ENCODE data around the gene SLC29A2. TPM values are rescaled to one million over a fixed set of nuclear protein-coding genes. Genes with fewer than 3 reads are reported as not detected.

The SLC29A2 gene
- total RNA-seq, 1 experiment from 2014 or later = 39.7 TPM

DNA sequence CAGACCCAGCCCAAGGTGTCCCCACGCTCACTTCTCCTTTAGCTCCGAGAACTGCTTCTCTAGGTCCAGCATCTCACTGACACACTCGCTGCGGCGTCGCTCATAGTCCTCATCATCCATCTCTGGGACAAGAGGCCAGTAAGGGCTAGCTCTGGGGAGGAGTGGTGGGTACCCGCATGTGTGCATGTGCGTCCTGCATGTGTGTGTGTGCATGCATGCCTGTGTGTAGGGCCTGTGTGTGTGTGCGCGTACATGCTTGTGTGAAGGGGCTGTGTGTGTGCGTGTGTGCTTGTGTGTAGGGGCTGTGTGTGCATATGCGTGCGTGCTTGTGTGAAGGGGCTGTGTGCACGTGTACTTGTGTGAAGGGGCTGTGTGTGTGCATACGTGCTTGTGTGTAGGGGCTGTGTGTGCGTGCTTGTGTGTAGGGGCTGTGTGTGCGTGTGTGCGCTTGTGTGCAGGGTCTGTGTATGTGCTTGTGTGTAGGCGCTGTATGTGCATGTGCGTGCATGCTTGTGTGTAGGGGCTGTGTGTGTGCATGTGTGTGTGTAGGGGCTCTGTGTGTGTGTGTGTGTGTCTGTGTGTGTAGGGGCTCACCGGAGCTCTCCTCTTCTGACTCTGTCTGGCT lies 29.9 kb downstream of the SLC29A2 start:
- DNase-seq (ENCODE audit: low read depth, low spot score) = no peak
- POLR2A ChIA-PET = no interaction called here
- no peaks in the 10 kb centered on the region for H3K27me3 ChIP-seq (ENCODE audit: insufficient read depth, low read length)
- intact Hi-C loops (cut with micrococcal nuclease) = no loop called here
- H3K4me2 ChIP-seq (ENCODE audit: low read length) = no peak overlapping the region
- no peak overlapping the region for H3K9ac ChIP-seq (ENCODE audit: low read length)
- no peak for TF ChIP-seq CEBPB (IDR thresholded peaks at IDR 0.05; ENCODE audit: low read depth)
- no peak for TF ChIP-seq ELF1 (IDR thresholded peaks at IDR 0.05; ENCODE audit: borderline replicate concordance, low read depth)
- TF ChIP-seq, protein P1, sequence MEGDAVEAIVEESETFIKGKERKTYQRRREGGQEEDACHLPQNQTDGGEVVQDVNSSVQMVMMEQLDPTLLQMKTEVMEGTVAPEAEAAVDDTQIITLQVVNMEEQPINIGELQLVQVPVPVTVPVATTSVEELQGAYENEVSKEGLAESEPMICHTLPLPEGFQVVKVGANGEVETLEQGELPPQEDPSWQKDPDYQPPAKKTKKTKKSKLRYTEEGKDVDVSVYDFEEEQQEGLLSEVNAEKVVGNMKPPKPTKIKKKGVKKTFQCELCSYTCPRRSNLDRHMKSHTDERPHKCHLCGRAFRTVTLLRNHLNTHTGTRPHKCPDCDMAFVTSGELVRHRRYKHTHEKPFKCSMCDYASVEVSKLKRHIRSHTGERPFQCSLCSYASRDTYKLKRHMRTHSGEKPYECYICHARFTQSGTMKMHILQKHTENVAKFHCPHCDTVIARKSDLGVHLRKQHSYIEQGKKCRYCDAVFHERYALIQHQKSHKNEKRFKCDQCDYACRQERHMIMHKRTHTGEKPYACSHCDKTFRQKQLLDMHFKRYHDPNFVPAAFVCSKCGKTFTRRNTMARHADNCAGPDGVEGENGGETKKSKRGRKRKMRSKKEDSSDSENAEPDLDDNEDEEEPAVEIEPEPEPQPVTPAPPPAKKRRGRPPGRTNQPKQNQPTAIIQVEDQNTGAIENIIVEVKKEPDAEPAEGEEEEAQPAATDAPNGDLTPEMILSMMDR (IDR thresholded peaks at IDR 0.05 in 2 of 3, conservative IDR thresholded peaks at IDR 0.05 in 1 of 3; ENCODE audit: borderline replicate concordance in 1 of 3, insufficient read depth in 1 of 3, low read depth in 2 of 3, low read length in 2 of 3) = no peak
- TF ChIP-seq, protein P2, sequence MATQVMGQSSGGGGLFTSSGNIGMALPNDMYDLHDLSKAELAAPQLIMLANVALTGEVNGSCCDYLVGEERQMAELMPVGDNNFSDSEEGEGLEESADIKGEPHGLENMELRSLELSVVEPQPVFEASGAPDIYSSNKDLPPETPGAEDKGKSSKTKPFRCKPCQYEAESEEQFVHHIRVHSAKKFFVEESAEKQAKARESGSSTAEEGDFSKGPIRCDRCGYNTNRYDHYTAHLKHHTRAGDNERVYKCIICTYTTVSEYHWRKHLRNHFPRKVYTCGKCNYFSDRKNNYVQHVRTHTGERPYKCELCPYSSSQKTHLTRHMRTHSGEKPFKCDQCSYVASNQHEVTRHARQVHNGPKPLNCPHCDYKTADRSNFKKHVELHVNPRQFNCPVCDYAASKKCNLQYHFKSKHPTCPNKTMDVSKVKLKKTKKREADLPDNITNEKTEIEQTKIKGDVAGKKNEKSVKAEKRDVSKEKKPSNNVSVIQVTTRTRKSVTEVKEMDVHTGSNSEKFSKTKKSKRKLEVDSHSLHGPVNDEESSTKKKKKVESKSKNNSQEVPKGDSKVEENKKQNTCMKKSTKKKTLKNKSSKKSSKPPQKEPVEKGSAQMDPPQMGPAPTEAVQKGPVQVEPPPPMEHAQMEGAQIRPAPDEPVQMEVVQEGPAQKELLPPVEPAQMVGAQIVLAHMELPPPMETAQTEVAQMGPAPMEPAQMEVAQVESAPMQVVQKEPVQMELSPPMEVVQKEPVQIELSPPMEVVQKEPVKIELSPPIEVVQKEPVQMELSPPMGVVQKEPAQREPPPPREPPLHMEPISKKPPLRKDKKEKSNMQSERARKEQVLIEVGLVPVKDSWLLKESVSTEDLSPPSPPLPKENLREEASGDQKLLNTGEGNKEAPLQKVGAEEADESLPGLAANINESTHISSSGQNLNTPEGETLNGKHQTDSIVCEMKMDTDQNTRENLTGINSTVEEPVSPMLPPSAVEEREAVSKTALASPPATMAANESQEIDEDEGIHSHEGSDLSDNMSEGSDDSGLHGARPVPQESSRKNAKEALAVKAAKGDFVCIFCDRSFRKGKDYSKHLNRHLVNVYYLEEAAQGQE (IDR thresholded peaks at IDR 0.05; ENCODE audit: low read depth) = no peak
- TF ChIP-seq POLR2A (IDR thresholded peaks at IDR 0.05; ENCODE audit: borderline replicate concordance, extremely low read depth, insufficient read depth, insufficient read length) = no peak
- no peak for TF ChIP-seq EGR1 (IDR thresholded peaks at IDR 0.05; ENCODE audit: low read depth)
- TF ChIP-seq JUND (IDR thresholded peaks at IDR 0.05) = no peak
- no peak for TF ChIP-seq ZFX (IDR thresholded peaks at IDR 0.05)
- TF ChIP-seq, protein P3, sequence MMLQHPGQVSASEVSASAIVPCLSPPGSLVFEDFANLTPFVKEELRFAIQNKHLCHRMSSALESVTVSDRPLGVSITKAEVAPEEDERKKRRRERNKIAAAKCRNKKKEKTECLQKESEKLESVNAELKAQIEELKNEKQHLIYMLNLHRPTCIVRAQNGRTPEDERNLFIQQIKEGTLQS (IDR thresholded peaks at IDR 0.05) = no peak
- TF ChIP-seq EZH2 (IDR thresholded peaks at IDR 0.05) = no peak
- no peak for TF ChIP-seq SIN3A (IDR thresholded peaks at IDR 0.05; ENCODE audit: low read depth)
- no peak for TF ChIP-seq POLR2AphosphoS5 (IDR thresholded peaks at IDR 0.05; ENCODE audit: low read depth, low read length)
- no peak for TF ChIP-seq FOSL1 (IDR thresholded peaks at IDR 0.05; ENCODE audit: low read depth)
- no peak for TF ChIP-seq EZH2phosphoT487 (IDR thresholded peaks at IDR 0.05; ENCODE audit: borderline replicate concordance)
- TF ChIP-seq, protein P4, sequence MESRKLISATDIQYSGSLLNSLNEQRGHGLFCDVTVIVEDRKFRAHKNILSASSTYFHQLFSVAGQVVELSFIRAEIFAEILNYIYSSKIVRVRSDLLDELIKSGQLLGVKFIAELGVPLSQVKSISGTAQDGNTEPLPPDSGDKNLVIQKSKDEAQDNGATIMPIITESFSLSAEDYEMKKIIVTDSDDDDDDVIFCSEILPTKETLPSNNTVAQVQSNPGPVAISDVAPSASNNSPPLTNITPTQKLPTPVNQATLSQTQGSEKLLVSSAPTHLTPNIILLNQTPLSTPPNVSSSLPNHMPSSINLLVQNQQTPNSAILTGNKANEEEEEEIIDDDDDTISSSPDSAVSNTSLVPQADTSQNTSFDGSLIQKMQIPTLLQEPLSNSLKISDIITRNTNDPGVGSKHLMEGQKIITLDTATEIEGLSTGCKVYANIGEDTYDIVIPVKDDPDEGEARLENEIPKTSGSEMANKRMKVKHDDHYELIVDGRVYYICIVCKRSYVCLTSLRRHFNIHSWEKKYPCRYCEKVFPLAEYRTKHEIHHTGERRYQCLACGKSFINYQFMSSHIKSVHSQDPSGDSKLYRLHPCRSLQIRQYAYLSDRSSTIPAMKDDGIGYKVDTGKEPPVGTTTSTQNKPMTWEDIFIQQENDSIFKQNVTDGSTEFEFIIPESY (IDR thresholded peaks at IDR 0.05; ENCODE audit: extremely low read depth, insufficient replicate concordance, low read length) = no peak
- no peak for TF ChIP-seq SP1 (IDR thresholded peaks at IDR 0.05; ENCODE audit: low read depth)
- TF ChIP-seq, protein P5, sequence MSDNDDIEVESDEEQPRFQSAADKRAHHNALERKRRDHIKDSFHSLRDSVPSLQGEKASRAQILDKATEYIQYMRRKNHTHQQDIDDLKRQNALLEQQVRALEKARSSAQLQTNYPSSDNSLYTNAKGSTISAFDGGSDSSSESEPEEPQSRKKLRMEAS (IDR thresholded peaks at IDR 0.05) = no peak
- TF ChIP-seq SRF (IDR thresholded peaks at IDR 0.05; ENCODE audit: low read depth) = no peak
- H3K36me3 ChIP-seq (ENCODE audit: control insufficient read depth in 1 of 2, insufficient read depth in 2 of 2, low read length in 2 of 2) = peaks cover 8 to 12% of the 10 kb centered on the region in 2 experiments; a peak in 3 of 4 replicates
- RAD21 ChIA-PET (ENCODE audit: low non-redundant PET in 1 of 2, low total read pairs in 2 of 2, uncharacterized antibody in 2 of 2, unreplicated experiment in 2 of 2) = no interaction called here
- no peak overlapping the region for H3K27ac ChIP-seq (ENCODE audit: low read depth, low read length)
- peaks cover 22 to 43% of the 10 kb centered on the region in 2 experiments for H3K4me1 ChIP-seq (ENCODE audit: control insufficient read depth in 1 of 2, insufficient read depth in 2 of 2, low read length in 2 of 2)
- BruUV-seq (replicated peaks) = no TSS peak
- H3K9me3 ChIP-seq (ENCODE audit: control insufficient read depth in 1 of 2, insufficient read depth in 1 of 2, low read depth in 1 of 2, low read length in 2 of 2) = no peaks in the 10 kb centered on the region
- H2AFZ ChIP-seq (ENCODE audit: low read depth, low read length, poor library complexity, severe bottlenecking) = no peak overlapping the region
- peaks cover 22% of the 10 kb centered on the region for H3K79me2 ChIP-seq (ENCODE audit: insufficient read depth, low read length)
- H3K4me3 ChIP-seq (replicated peaks in 1 of 2; ENCODE audit: low read depth in 1 of 2, low read length in 2 of 2) = no peak overlapping the region
- H4K20me1 ChIP-seq (ENCODE audit: insufficient read depth) = no peaks in the 10 kb centered on the region
- no peaks in the 10 kb centered on the region for H3K9me2 ChIP-seq (ENCODE audit: insufficient read depth)
- ATAC-seq = no peak
- CTCF ChIA-PET = no interaction called here

Measured in HCT116 (cell line).